ENCODE data around the gene ZNF425. TPM values are rescaled to one million over a fixed set of nuclear protein-coding genes. Genes with fewer than 3 reads are reported as not detected.
"Not testable (repeated sequence)": the region's sequence is repeated elsewhere in the genome, so short reads cannot be mapped to it uniquely, and the experiment has no call there.

ZNF425 gene
- total RNA-seq, 1 donor from 2014 or later: 3.0 TPM

DNA sequence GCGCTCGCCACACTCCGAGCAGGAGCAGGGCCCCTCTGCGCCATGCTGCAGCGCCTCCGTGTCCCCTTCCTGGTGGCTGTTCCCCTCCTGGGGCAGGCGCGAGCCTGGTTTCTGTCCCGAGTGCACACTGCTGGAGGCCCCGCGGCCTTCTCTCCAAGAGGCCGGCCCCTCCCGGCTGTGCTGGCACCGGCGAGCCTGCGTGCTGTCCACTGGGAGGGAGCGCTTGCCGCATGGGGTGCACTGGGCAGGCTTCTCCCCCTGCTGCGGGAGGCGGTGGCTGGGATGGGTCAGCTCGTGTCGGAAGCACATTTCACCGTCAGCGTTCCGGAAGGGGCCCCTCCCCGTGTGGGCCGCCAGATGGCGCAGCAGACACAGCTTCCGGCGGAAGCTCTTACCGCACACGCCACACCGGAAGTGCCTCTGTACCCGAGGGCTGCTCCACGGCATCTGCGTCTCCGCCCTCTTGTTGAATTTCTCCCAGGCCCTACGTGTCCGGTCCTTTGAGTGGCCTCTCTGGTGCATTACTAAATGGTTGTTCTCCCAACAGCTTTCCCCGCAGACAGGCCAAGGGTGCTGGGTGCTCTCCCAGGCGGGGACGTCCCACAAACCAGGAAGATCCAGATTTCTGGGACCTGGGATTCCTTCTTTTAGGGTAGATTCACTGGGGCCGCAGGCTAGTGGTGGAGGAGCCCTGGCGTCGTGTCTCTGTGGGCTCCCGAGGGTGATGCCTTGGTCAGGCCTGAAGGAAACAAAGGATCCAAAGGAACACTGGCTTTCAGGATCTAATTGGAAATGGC lies 54.3 kb downstream of the ZNF425 start:
- DNase-seq (ENCODE audit: low spot score): no peak

DNA sequence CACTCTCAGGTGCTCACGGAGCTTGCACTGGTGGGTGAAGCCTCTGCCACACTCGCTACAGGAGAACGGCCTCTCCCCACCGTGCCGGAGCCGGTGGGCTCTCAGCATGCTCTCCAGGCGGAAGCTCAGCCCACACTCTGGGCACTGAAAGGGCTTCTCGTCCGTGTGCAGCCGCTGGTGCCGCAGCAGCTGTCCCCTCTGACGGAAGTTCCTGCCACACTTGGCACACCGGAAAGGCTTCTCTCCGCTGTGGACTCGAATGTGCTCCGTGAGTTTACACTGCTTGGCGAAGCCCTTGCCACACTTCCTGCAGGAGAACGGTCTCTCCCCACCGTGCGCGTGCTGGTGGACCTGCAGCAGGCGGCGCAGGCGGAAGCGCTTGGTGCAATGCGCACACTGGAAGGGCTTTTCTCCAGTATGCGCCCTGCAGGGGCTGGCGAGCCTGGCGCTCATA lies 54.9 kb downstream of the ZNF425 start:
- DNase-seq (ENCODE audit: low spot score): no peak

DNA sequence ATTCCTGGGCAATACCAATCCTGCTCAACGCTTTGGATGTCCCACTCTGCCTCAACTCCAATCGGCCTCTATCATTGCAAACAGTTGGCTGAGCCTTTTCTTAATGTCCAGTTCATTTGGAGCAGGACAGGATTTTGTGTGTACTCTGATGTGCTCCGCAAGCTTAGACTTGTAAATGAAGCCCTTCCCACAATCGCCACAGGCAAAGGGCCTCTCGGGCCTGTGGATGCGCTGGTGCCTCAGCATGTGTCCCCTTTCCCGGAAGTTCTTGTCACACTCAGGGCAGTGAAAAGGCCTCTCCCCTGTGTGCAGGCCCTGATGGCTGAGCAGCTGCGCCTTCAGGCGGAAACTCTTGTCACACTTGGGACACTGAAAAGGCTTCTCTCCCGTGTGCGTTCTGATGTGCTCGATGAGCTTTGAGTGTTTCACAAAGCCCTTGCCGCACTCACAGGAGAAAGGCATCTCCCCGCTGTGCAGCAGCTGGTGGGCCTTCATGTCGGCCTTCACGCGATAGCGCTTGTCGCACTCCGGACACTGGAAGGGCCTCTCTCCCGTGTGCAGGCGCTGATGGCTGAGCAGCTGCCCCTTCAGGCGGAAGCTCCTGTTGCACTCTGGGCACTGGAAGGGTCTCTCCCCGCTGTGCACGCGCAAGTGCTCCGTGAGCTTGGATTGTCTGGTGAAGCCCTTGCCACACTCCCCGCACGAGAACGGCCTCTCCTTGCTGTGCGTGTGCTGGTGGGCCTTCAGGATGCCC lies 55.6 kb downstream of the ZNF425 start:
- no peak for DNase-seq (ENCODE audit: low spot score)

DNA sequence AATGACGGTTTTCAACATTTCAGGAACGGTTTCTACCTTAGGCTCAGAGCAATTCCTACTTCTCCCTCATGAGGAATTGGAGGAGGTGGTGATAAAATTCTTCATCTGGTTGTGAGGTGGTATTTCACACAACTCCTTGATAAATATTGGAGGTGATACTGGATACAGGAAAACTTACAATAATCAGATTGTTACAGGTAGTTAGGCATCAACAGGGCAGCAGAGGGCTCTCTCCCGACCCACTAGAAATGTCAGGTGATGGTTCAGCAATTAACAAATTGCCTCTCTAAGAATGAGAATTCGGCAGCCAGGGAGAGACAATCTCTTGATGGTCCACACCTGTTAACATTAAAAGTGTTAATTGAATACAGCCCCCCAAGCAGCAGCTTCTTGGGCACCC lies 58.3 kb downstream of the ZNF425 start:
- DNase-seq (ENCODE audit: low spot score): no peak

DNA sequence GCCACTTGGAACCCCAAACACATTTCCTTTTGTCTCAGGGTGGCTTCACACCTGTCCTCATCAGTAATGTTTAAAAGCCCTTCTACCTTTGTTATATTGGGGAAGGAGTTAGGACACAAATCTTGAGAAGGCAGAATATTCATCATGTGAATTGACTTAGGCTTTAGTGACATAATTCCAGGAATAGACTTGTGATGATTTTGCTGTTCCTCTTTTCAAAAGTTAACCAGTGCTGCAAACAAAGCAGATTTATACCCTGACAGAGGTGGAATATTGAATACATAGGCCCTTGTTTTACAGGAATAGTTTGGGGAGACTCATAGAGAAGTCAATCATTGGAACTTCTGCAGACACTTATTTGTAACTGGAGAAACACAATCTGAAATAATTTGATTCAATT lies 62.6 kb downstream of the ZNF425 start:
- no peak for DNase-seq (ENCODE audit: low spot score)

DNA sequence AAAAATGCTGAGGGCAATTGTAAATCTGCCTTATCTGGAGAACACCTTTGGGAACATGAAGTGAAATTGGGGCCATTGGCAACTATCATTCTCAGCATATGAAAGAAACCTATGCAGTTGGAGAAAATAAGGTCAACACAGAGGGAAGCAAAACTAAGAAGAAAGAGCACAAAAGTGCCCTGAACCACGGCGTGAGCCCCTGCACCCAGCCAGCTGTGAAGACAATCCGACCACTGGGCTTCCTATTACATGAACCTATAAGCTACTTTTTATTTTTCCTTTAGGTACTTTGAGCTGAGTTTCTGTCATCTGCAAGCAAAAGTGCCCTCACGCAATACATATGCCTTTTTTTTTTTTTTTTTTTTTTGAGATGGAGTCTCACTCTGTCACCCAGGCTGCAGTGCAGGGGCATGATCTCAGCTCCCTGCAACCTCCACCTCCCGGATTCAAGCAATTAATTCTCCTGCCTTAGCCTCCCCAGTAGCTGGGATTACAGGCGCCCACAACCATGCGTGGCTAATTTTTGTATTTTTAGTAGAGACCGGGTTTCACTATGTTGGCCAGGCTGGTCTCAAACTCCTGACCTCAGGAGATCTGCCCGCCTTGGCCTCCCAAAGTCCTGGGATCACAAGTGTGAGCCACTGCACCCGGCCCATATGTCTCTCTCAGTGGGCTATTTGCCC lies 63.8 kb downstream of the ZNF425 start:
- DNase-seq (ENCODE audit: low spot score): not testable (repeated sequence)

DNA sequence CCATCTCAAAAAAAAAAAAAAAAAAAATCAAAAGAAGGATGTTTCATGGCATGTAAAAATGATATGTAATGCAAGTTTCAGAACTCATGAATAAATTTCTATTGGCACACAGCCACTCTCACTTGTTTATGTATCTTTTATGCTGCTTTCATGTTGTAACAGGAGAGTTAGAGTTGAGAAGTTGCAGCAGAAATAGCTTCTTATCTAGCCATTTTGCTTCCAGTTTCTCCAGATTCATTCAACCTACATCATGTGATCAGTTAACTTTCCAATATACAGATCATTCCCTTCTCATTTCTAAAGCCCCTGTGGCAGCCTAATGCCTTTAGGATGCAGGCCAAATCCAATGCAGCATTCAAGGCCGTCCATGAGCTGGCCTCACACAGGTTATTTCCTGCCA lies 66.0 kb downstream of the ZNF425 start:
- DNase-seq (ENCODE audit: low spot score): no peak

DNA sequence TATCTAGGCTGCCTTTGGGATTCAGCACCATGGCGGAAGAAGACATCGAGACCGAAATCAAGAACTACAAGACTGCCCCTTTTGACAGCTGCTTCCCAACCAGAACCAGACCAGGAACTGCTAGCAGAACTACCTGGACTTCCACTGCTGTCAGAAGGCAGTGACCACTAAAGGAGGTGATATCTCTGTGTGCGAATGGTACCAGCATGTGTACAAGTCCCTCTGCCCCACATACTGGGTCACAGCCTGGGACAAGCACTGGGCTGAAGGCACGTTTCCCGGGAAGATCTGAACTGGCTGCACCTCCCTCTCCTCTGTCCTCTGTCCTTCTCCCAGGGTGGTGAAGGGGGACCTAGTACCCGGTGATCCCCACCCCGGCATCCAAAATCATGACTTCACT lies 72.2 kb downstream of the ZNF425 start:
- DNase-seq (ENCODE audit: low spot score): no peak

DNA sequence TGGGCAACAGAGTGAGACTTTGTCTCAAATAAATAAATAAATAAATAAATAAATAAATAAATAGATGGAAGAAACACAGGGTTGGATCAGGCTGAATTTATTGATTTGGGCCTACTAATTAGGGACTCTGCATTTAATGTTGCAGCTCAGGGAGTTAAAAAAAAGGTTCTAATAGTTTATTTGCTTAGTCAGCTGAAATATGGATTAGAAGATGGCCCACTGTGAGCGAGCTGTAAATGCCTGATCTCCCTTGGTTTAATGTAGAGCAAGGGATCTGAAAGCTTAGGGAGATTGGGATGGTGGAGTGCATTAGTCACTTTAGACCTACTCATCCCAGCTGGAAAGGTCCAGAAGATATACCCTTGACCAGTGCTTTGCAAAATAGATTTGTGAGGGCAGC lies 72.7 kb downstream of the ZNF425 start:
- DNase-seq (ENCODE audit: low spot score): no peak

Other genes starting within 250 kb of the ZNF425 start
- gene EZH2, start 242.0 kb downstream of the ZNF425 start, total RNA-seq: 3.6 TPM
- 116 TPM for gene PDIA4, start 97.8 kb downstream of the ZNF425 start, total RNA-seq
- gene ZNF786, start 35.6 kb downstream of the ZNF425 start, total RNA-seq: 9.8 TPM
- 25.4 TPM for gene ZNF398, start 21.1 kb upstream of the ZNF425 start, total RNA-seq
- 46.6 TPM for gene ZNF282, start 69.2 kb upstream of the ZNF425 start, total RNA-seq
- gene ZNF212, start 113.3 kb upstream of the ZNF425 start, total RNA-seq: 11.2 TPM
- gene ZNF783, start 135.9 kb upstream of the ZNF425 start, total RNA-seq: 30.0 TPM

Data from ureter (tissue), 1 donor.